Stimulated activated effector memory CD8-positive, alpha-beta T cell treated with anti-CD3 and anti-CD28 coated beads, Interleukin-12 subunit alpha, Interleukin-12 subunit beta, amount 100 ng/mL, for 72 hours (primary cell): ENCODE data around the gene CMYA5.
"Not testable (repeated sequence)": the region's sequence is repeated elsewhere in the genome, so short reads cannot be mapped to it uniquely, and the experiment has no call there.

Experiments
- ATAC-seq: fragments of 150-1000 bp; cut with Tn5 transposase; 2 replicates; pipeline ENCODE4 v1.10.0; 2021
- DNase-seq, 2 donors: peaks; one replicate each; pipeline ENCODE4 v3.0.0; 2021 to 2022; ENCODE audit warnings: low spot score in 2 of 2
- H3K27ac Mint-ChIP-seq: one replicate; pipeline ENCODE4 v1.8.0; 2022; ENCODE audit warnings: mild to moderate bottlenecking, mixed read lengths
- H3K36me3 Mint-ChIP-seq: one replicate; pipeline ENCODE4 v1.8.0; 2022; ENCODE audit warnings: mild to moderate bottlenecking, mixed read lengths
- H3K4me1 Mint-ChIP-seq: one replicate; pipeline ENCODE4 v1.8.0; 2022; ENCODE audit warnings: mixed read lengths
- H3K4me3 Mint-ChIP-seq: one replicate; pipeline ENCODE4 v1.8.0; 2022; ENCODE audit warnings: mild to moderate bottlenecking, mixed read lengths
- H3K9me3 Mint-ChIP-seq: one replicate; pipeline ENCODE4 v1.8.0; 2022; ENCODE audit warnings: mixed read lengths

CMYA5 gene

DNA sequence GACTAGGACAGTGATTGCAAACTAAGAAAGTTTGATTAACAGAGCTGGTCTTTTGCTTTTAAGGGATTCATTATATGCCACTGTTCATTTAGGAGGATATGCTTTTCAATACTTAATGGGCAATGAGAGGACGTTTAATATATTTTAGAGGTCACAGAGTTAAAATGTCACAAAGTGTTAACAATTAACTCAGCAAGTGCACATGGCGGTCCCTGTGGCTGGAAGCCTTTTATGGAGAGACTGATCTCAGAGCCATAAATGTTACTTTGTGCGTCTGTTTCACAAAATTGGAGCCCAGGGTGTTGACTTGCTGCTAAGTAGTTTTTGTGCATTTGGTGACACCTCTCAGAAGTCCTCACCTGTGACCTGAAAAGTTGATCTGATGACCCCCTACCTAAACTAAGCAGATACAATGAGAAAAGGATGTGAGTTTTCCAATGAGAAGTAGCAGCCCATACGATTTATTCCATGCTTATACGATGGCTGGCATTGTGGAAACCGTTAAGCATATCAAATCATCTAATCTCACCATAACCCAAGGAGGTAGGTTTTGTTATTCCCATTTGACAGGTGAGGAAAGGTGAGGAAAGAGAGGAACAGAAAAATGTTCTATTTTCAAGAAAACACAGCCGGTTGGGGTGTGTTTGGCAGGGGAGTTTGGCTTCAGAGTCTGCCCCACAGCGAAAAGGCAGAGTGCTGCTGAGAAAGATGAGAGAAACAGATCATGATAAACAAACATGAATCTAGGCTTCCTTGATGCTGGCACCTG lies 64.4 kb downstream of the CMYA5 start:
- Mint-ChIP-seq H3K36me3 (no peaks in the 10 kb centered on the region), H3K9me3 (no peaks in the 10 kb centered on the region), H3K4me3 (no peak overlapping the region), H3K4me1 (no peaks in the 10 kb centered on the region), H3K27ac (no peak overlapping the region)
- DNase-seq: no peak
- no peak for ATAC-seq

DNA sequence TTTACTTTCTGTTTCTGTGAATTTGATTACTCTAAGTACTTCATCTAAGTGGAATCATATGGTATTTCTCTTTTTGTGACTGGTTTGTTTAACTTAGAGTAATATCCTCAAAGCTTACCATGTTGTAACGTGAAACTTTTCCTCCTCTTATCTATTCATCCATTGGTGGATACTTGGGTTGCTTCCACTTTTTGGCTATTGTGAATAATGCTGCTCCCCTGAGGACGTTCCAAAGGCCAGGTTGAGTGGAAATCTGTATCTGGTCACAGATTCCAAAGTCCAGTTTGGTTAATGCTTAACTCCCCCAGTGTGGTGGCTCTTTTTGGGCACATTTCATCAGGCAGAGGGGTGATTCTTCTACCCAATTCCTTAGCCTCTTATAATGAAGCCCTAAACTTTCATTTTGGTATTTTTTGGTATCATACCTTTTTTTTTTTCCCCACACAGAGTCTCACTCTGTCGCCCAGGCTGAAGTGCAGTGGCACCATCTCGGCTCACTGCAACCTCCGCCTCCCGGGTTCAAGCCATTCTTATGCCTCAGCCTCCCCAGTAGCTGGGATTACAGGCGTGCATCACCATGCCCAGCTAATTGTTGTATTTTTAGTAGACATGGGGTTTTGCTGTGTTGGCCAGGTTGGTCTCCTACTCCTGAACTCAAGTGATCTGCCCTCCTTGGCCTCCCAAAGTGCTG lies 65.4 kb downstream of the CMYA5 start:
- DNase-seq: no peak
- ATAC-seq: no peak
- no peaks in the 10 kb centered on the region for H3K4me1 Mint-ChIP-seq
- H3K27ac Mint-ChIP-seq: no peak overlapping the region
- no peak overlapping the region for H3K4me3 Mint-ChIP-seq
- no peaks in the 10 kb centered on the region for H3K9me3 Mint-ChIP-seq
- no peaks in the 10 kb centered on the region for H3K36me3 Mint-ChIP-seq

DNA sequence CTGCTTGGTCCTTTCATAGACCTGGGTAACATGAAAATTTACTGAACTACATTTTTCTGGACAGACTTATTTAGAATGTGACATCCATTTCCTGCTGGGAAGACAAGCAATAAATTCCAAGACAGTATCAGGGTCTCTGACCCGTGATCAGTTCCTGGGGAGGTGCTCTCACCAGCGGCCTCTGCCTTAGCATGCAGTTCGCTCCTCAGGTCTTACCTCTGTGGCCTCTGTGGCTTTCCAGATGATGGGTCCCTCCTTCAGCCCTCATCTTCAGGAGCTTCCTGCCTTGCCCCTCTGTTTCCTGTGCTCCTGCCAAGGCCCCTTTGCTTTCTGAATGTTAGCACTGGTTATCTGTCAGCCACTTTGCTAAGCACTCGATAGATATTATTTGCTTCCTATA lies 66.4 kb downstream of the CMYA5 start:
- Mint-ChIP-seq H3K36me3 (no peaks in the 10 kb centered on the region), H3K4me3 (no peak overlapping the region), H3K27ac (no peak overlapping the region), H3K9me3 (no peaks in the 10 kb centered on the region), H3K4me1 (no peaks in the 10 kb centered on the region)
- no peak for DNase-seq
- no peak for ATAC-seq

DNA sequence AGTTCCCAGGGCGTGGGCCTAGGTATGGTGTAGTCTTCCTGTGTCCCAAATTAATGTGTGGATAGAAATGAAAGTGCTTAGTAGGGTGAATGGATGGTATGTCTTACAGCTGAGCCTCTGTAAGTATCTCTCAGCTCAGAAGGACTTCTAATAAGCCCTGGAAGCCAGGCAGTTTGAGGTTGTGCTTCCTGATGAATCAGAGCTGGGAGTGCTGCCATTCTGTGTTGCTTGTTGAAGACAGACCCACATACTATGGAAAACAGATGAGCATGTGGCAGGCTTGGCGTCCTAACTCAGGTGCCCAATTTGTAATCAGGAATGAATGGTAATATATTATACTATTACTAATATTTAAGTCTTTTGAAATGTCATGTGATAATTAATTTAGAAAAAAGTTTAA lies 69.8 kb downstream of the CMYA5 start:
- DNase-seq: no peak
- Mint-ChIP-seq H3K36me3 (no peaks in the 10 kb centered on the region), H3K9me3 (no peaks in the 10 kb centered on the region), H3K4me1 (no peaks in the 10 kb centered on the region), H3K27ac (no peak overlapping the region), H3K4me3 (no peak overlapping the region)
- ATAC-seq: no peak

DNA sequence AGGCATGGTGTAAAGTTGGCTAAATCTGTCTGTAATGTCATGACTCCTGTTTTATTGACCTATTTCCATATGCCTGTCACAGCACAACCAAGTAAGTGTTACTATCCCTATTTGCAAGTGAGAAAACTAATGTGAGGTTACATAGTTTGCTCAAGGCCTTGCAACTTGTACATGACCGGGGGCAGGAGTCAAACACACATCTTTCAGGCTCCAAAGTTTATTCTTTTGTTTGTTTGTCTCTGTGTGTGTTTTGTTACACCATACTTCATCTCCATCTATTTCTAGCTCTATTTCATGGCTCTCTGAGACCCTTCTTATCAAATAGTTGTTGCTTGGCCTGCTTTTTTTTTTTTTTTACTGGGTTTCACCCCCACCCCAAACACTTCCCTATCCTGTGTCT lies 70.2 kb downstream of the CMYA5 start:
- Mint-ChIP-seq H3K4me1 (no peaks in the 10 kb centered on the region), H3K4me3 (no peak overlapping the region), H3K9me3 (no peaks in the 10 kb centered on the region), H3K36me3 (no peaks in the 10 kb centered on the region), H3K27ac (no peak overlapping the region)
- no peak for ATAC-seq
- DNase-seq: no peak

DNA sequence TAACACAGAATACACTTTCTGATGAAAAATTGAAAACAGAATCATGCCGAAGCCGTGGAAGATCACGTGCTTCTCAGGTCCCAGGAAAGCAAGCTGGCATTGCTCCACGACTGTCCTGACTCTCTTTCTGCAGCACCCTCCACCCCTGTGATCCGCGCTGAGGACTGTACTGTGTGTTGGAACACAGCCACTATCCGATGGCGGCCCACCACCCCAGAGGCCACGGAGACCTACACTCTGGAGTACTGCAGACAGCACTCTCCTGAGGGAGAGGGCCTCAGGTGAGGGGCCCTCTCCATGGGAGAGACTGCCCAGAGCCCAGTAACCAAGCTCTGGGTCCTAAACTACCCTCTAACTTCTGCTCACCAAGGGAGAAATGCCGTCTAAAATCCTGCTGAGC lies 73.3 kb downstream of the CMYA5 start:
- H3K4me3 Mint-ChIP-seq: no peak overlapping the region
- ATAC-seq: no peak
- peaks cover 4% of the 10 kb centered on the region for H3K9me3 Mint-ChIP-seq
- H3K36me3 Mint-ChIP-seq: no peaks in the 10 kb centered on the region
- no peak overlapping the region for H3K27ac Mint-ChIP-seq
- H3K4me1 Mint-ChIP-seq: no peaks in the 10 kb centered on the region
- DNase-seq: no peak

DNA sequence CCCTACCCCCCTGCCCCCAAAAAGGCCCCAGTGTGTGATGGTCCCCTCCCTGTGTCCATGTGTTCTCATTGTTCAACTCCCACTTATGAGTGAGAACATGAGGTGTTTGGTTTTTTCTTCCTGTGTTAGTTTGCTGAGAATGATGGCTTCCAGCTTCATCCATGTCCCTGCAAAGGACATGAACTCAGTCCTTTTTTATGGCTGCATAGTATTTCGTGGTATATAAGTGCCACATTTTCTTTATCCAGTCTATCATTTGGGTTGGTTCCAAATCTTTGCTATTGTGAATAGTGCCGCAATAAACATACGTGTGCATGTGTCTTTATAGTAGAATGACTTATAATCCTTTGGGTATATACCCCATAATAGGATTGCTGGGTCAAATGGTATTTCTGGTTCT lies 74.5 kb downstream of the CMYA5 start:
- H3K4me1 Mint-ChIP-seq, H3K4me3 Mint-ChIP-seq, H3K36me3 Mint-ChIP-seq, H3K27ac Mint-ChIP-seq, H3K9me3 Mint-ChIP-seq, ATAC-seq, DNase-seq: not testable (repeated sequence)

DNA sequence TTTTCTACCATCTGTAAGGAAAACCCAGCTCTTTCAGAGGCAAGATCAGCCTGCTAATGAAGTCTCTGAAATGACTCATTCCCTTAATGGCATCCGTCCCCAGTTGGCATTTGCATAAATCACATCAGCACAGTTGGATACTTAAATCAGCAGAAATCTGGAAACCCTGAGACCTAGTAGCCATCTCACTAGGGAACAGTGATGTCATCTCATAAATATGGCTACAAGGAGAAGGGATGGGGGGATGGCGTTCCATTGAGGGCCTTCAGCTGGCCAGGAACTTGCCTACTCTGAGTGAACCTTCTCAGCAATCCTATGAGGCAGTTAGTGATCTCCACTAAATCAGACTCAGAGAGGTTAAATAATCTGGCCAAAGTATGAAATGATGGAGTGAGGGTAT lies 81.8 kb downstream of the CMYA5 start:
- no peak for ATAC-seq
- Mint-ChIP-seq H3K4me3 (no peak overlapping the region), H3K36me3 (no peaks in the 10 kb centered on the region), H3K4me1 (no peaks in the 10 kb centered on the region), H3K27ac (no peak overlapping the region), H3K9me3 (peaks cover 7% of the 10 kb centered on the region)
- DNase-seq: no peak

DNA sequence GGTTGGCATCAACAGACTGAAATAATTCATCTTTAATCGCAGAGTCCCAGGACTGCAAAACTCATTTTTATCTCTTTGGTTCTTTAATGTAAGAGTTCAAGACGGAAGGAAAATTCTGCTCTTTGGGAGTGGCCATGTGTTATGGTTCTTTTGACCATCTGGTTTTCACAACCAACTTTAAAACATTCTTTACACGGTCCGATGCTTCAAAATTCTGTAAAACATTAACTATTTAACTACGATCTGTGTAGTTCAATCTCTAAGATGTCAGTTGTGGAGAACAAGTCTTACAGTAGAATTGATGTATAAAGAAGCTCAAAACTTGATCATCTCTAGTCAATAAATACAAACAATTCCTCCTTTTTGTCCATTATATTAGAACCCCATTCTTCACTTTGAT lies 83.0 kb downstream of the CMYA5 start:
- no peak for DNase-seq
- H3K9me3 Mint-ChIP-seq: peaks cover 3% of the 10 kb centered on the region
- ATAC-seq: no peak
- no peak overlapping the region for H3K27ac Mint-ChIP-seq
- H3K4me3 Mint-ChIP-seq: no peak overlapping the region
- no peaks in the 10 kb centered on the region for H3K4me1 Mint-ChIP-seq
- no peaks in the 10 kb centered on the region for H3K36me3 Mint-ChIP-seq

DNA sequence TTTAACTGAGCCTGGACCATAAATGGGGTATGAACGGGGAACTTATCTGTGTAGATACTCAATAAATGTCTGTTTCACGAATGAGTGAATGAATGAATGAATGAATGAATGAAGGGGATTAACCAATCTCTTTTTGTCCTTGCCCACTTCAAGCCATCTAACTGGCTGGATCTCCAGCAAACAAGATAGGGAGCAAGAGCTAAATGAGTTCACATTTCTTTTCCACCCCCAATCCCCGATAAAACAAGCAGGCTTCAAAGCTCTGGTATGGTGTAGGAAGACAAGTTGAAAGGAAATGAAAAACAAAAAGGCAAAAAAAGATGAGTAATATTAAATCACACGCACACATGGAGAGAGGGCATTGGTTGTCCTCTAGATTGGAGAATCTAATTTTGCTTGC lies 84.0 kb downstream of the CMYA5 start:
- Mint-ChIP-seq H3K4me1 (no peaks in the 10 kb centered on the region), H3K27ac (no peak overlapping the region), H3K36me3 (no peaks in the 10 kb centered on the region), H3K9me3 (peaks cover 3% of the 10 kb centered on the region), H3K4me3 (no peak overlapping the region)
- no peak for ATAC-seq
- DNase-seq: no peak

DNA sequence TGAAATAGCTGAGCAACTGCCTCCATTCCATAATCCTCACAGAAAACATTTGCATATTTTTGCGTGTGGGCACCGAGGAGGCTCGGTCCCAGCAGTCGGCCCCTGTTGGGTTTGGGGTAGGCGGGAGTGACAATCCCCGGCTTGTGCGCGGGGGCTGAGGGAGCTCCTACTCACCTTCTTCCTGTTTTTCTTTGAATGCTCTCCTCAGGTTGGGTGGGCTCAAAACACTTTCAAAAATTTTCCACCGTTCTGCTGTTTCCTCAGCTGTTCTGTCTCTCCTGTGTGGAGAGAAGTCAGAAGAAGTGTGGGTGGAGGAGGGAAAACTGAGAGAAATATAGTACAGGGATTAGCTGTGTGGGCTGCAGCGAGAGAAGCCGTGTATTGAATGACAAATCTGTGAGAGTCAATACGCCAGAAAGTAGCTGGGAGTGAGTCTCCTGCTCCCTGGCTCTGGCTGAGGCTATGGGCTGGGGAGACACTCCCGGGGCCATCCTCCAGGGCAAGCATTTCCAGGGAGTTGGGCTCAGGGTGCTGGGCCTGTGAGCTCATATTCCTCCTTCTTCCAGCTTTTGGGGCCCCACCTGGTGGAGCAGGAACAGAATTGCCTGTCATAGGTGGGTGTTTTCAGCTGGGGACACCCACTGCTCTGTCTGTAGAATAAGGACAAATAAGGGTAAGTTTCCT lies 84.7 kb downstream of the CMYA5 start:
- no peaks in the 10 kb centered on the region for H3K9me3 Mint-ChIP-seq

DNA sequence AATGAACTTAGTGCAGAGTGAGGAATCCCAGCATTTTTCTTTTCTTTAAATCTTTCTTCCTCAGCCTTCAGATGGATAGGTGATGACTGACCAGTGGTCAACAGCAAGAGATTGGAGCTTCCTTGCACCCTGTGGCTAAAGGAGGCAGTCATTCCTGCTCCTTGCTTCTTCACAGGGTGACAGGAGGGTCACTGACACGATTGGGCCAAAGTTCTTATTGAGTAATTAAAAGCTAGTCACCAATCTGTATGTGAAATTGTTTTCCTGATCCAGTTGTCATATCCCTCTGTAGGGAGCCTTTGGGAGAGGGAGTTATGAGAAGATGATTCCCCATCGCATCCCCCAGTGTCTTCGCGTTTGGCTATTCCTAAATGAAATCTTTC lies 85.2 kb downstream of the CMYA5 start:
- ATAC-seq (no peak), DNase-seq (no peak)
- Mint-ChIP-seq H3K27ac (no peak overlapping the region), H3K4me3 (no peak overlapping the region), H3K36me3 (no peaks in the 10 kb centered on the region), H3K4me1 (no peaks in the 10 kb centered on the region), H3K9me3 (no peaks in the 10 kb centered on the region)

More for the DNA sequence above, 84.7 kb downstream of the CMYA5 start:
- DNase-seq: no peak
- Mint-ChIP-seq H3K4me1 (no peaks in the 10 kb centered on the region), H3K27ac (no peak overlapping the region), H3K4me3 (no peak overlapping the region), H3K36me3 (no peaks in the 10 kb centered on the region)
- ATAC-seq: no peak

DNA sequence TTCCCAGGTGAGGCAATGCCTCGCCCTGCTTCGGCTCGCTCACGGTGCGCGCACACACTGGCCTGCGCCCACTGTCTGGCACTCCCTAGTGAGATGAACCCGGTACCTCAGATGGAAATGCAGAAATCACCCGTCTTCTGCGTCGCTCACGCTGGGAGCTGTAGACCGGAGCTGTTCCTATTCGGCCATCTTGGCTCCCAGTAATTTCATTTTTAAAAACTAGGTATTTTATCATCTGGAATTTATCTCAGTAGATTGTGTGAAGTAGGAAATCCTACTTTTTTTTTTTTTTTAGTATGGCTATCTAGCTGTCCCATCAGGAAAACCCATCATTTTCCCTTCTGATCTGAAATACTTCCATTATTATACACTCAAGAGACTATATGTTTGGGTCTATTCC lies 95.1 kb downstream of the CMYA5 start:
- not testable (repeated sequence) for H3K9me3 Mint-ChIP-seq, DNase-seq, H3K4me1 Mint-ChIP-seq, ATAC-seq, H3K27ac Mint-ChIP-seq, H3K36me3 Mint-ChIP-seq
- H3K4me3 Mint-ChIP-seq: peak overlapping the region; percentile 40

DNA sequence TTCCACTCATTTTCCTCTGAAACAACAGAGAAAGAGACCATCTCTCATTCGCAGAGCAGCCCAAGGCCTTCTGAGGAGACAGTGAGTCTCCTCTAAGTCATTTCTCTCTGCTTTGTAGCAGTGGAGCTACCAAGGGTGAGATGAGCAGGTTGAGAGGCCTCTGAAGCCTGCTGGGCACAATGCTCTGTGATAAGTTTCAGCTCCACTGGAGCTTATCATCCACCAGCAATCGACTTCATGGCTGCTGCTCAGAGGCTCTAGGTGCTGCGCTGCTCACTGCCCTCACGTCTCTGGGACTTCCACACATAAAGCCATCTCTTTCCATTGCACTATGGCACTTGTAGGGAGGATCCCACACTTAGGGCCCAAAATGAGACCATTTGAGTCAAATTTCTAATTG lies 96.3 kb downstream of the CMYA5 start:
- no peaks in the 10 kb centered on the region for H3K36me3 Mint-ChIP-seq
- no peak overlapping the region for H3K27ac Mint-ChIP-seq
- no peak for DNase-seq
- H3K4me1 Mint-ChIP-seq: no peaks in the 10 kb centered on the region
- no peak overlapping the region for H3K4me3 Mint-ChIP-seq
- H3K9me3 Mint-ChIP-seq: no peaks in the 10 kb centered on the region
- ATAC-seq: no peak

DNA sequence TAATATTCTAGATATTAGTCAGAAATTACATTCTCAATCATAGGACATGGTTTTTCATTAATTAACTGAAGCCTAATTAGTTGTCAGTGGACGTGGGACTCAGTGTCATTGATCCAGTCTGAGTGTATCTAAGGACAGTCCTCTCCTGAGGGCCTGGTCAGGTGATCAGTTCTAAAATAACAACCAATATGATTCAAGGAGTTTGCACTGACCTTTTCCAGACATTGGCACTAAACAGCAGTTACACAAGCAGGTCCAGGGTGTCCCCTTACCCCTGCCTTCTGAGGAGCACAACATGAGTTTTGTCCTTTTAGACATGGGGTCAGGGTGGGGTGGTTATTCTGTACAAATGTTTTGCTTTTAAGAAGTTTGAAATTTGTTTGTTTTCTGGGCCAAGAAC lies 97.8 kb downstream of the CMYA5 start:
- Mint-ChIP-seq H3K4me3 (no peak overlapping the region), H3K36me3 (no peaks in the 10 kb centered on the region), H3K27ac (no peak overlapping the region), H3K9me3 (no peaks in the 10 kb centered on the region), H3K4me1 (no peaks in the 10 kb centered on the region)
- DNase-seq (no peak), ATAC-seq (no peak)

DNA sequence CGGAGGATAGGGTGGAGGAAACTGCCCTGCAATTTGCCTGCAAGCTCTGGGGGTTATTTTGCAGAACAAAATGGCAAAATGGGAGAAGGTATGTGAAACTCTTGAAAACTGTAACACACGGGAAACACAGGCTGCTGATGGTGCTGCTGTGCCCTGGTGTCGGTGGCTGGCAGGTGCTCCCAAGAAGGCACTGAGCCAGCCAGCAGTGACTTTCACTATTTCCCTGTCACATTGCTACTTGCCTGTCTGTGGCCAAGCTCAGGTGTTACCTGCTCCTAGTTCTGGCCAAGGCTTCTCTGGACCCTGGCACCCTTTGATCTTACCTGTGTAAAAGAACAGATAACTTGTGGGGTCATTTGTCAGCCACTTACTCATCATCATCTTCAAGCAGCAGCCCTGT lies 102.2 kb downstream of the CMYA5 start:
- Mint-ChIP-seq H3K36me3 (no peaks in the 10 kb centered on the region), H3K27ac (no peak overlapping the region), H3K4me1 (no peaks in the 10 kb centered on the region), H3K9me3 (no peaks in the 10 kb centered on the region), H3K4me3 (no peak overlapping the region)
- no peak for DNase-seq
- ATAC-seq: no peak
